Hepatocyte (in vitro differentiated cells): ENCODE results near the gene MPP1. TPM values are rescaled to one million over a fixed set of nuclear protein-coding genes. Genes with fewer than 3 reads are reported as not detected.

Experiments used
- DNase-seq: peaks from one replicate; pipeline ENCODE4 v3.0.0-alpha.2; 2016; ENCODE audit warnings: low spot score
- H2AFZ ChIP-seq: fragments of 200-600 bp; sonication (generic); 2 replicates; pipeline ENCODE4 v1.6.0; 2016; ENCODE audit warnings: antibody characterized with exemption, mild to moderate bottlenecking
- H3K27ac ChIP-seq: fragments of 200-600 bp; sonication (generic); 2 replicates; pipeline ENCODE4 v1.5.1; 2016; ENCODE audit warnings: mild to moderate bottlenecking
- H3K27me3 ChIP-seq: fragments of 200-600 bp; sonication (generic); 2 replicates; pipeline ENCODE4 v1.6.1; 2016
- H3K36me3 ChIP-seq: fragments of 200-600 bp; sonication (generic); replicated peaks from 2 replicates; pipeline ENCODE4 v1.5.1; 2016; ENCODE audit warnings: low read depth; ENCODE audit not compliant: insufficient read depth
- H3K4me1 ChIP-seq: fragments of 200-600 bp; sonication (generic); 2 replicates; pipeline ENCODE4 v1.5.1; 2016; ENCODE audit warnings: mild to moderate bottlenecking, moderate library complexity; ENCODE audit not compliant: insufficient read depth
- H3K4me2 ChIP-seq: fragments of 200-600 bp; sonication (generic); 2 replicates; pipeline ENCODE4 v1.6.0; 2016
- H3K4me3 ChIP-seq: fragments of 200-600 bp; sonication (generic); 2 replicates; pipeline ENCODE4 v1.5.1; 2016; ENCODE audit warnings: mild to moderate bottlenecking
- H3K79me2 ChIP-seq: fragments of 200-600 bp; sonication (generic); 2 replicates; pipeline ENCODE4 v1.6.0; 2017; ENCODE audit warnings: mild to moderate bottlenecking
- H3K9me2 ChIP-seq: fragments of 200-600 bp; sonication (generic); replicated peaks from 2 replicates; pipeline ENCODE4 v1.6.0; 2017; ENCODE audit warnings: mild to moderate bottlenecking; ENCODE audit not compliant: insufficient read depth
- H3K9me3 ChIP-seq: fragments of 200-600 bp; sonication (generic); 2 replicates; pipeline ENCODE4 v1.5.1; 2016; ENCODE audit warnings: low read depth, mild to moderate bottlenecking
- H4K20me1 ChIP-seq: fragments of 200-600 bp; sonication (generic); 2 replicates; pipeline ENCODE4 v1.6.0; 2016; ENCODE audit warnings: mild to moderate bottlenecking; ENCODE audit not compliant: insufficient read depth, poor library complexity, severe bottlenecking
- EZH2 ChIP-seq: fragments of 200-600 bp; sonication (generic); IDR thresholded peaks from 2 replicates; pipeline ENCODE4 v1.6.1; 2016; ENCODE audit warnings: antibody characterized with exemption, mild to moderate bottlenecking, borderline replicate concordance
- EZH2phosphoT487 ChIP-seq: fragments of 200-600 bp; sonication (generic); IDR thresholded peaks from one replicate; pipeline ENCODE4 v1.6.1; 2018; ENCODE audit warnings: antibody characterized with exemption, mild to moderate bottlenecking, low read depth, moderate library complexity; ENCODE audit not compliant: unreplicated experiment, severe bottlenecking
- WGBS: methylation state at CpG from one replicate; pipeline ENCODE4 v1.1.6; 2016; ENCODE audit warnings: low lambda C conversion rate; ENCODE audit errors: missing lambda C conversion rate; 5-methylcytosine and 5-hydroxymethylcytosine counted together
- polyA plus RNA-seq: library from polyadenylated mRNA; unstranded; fragments of >200 nt; fragmentation: Nextera tagmentation; extraction: Ambion mirVana; gene quantifications from 2 replicates; pipeline ENCODE4 v1.2.1, GENCODE V29; 2016
- total RNA-seq: library from RNA; depleted of rRNA; stranded (reverse); fragments of >200 nt; gene quantifications from 2 replicates; pipeline ENCODE4 v1.2.3, GENCODE V29; 2014
- TF ChIP-seq, protein P1 (sequence below): fragments of 200-600 bp; sonication (generic); IDR thresholded peaks from 2 replicates; pipeline ENCODE4 v1.5.1; 2016; ENCODE audit warnings: antibody characterized with exemption, mild to moderate bottlenecking; ENCODE audit not compliant: poor library complexity

The MPP1 gene
- total and polyA plus RNA-seq, 2 experiments from 2014 or later: 11.4 to 20.4 TPM

DNA sequence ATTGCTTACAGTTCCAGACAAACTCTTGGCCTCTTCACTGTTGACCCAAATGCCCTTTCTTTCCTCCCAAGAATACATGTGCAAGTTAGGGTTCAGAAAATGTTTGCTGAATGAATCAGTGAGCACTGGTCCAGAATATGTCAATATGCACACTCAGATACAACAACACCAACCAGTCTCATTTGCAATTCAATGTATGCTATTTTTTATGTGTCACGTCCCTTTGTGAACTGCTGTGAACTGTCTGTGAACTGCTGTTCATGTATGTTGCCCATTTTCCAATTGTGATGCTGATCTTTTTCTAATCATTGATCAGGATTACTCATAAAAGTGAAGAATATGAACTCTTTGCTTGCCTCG, 72.2 kb downstream of the MPP1 start:
- no peak overlapping the region for H2AFZ ChIP-seq
- H3K36me3 ChIP-seq: no peaks in the 10 kb centered on the region
- H3K9me3 ChIP-seq: no peaks in the 10 kb centered on the region
- peaks cover 14% of the 10 kb centered on the region for H3K4me1 ChIP-seq
- no peak for TF ChIP-seq EZH2
- TF ChIP-seq, protein P1, sequence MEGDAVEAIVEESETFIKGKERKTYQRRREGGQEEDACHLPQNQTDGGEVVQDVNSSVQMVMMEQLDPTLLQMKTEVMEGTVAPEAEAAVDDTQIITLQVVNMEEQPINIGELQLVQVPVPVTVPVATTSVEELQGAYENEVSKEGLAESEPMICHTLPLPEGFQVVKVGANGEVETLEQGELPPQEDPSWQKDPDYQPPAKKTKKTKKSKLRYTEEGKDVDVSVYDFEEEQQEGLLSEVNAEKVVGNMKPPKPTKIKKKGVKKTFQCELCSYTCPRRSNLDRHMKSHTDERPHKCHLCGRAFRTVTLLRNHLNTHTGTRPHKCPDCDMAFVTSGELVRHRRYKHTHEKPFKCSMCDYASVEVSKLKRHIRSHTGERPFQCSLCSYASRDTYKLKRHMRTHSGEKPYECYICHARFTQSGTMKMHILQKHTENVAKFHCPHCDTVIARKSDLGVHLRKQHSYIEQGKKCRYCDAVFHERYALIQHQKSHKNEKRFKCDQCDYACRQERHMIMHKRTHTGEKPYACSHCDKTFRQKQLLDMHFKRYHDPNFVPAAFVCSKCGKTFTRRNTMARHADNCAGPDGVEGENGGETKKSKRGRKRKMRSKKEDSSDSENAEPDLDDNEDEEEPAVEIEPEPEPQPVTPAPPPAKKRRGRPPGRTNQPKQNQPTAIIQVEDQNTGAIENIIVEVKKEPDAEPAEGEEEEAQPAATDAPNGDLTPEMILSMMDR: no peak
- no peak for TF ChIP-seq EZH2phosphoT487
- no peak overlapping the region for H3K4me3 ChIP-seq
- H3K27me3 ChIP-seq: no peaks in the 10 kb centered on the region
- no peak overlapping the region for H3K4me2 ChIP-seq
- 74% methylated on average over 2 of the region's 2 CpGs for WGBS
- no peaks in the 10 kb centered on the region for H3K9me2 ChIP-seq
- H3K79me2 ChIP-seq: no peaks in the 10 kb centered on the region
- H4K20me1 ChIP-seq: no peaks in the 10 kb centered on the region
- peak overlapping the region; percentile 65 for H3K27ac ChIP-seq
- DNase-seq: no peak

DNA sequence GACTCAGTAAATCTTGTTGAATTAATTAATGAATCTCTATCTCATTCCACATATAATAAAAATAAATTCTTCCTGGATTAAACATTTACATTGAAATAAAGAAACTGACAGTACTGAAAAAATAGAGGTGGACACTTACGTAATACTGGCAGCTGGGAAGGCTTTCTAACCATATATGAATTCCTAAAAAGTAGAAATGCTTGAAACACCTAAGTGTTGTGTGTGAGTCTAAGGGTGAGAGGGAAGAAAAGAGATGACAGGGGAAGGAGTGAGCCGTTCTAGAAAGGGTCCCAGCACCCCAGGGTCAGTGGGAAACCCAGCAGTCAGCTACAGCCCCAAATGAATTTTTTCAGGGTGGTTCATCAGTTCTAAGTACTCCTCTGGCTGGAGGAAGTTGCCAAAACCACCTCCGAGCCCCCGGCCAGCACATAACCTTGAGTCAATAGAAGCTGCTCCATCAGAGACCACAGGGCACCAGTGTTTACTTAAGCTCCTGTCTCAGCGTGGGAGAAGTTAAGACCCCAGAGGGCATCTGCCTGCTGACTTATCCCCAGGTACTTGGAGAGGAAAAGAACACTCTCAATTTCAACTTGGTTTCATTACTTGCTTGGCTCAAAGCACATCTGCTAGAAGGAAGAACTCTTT, 72.7 kb downstream of the MPP1 start:
- Histone ChIP-seq H3K27ac (no peak overlapping the region), H3K9me2 (no peaks in the 10 kb centered on the region), H3K4me2 (no peak overlapping the region), H3K27me3 (no peaks in the 10 kb centered on the region), H3K4me3 (no peak overlapping the region), H3K79me2 (no peaks in the 10 kb centered on the region), H3K9me3 (no peaks in the 10 kb centered on the region), H2AFZ (no peak overlapping the region), H3K36me3 (no peaks in the 10 kb centered on the region), H4K20me1 (no peaks in the 10 kb centered on the region), H3K4me1 (peaks cover 16% of the 10 kb centered on the region)
- no peak for DNase-seq
- WGBS: 56% methylated on average over 5 of the region's 5 CpGs
- no peak for TF ChIP-seq EZH2
- no peak for TF ChIP-seq EZH2phosphoT487
- TF ChIP-seq, protein P1: no peak

DNA sequence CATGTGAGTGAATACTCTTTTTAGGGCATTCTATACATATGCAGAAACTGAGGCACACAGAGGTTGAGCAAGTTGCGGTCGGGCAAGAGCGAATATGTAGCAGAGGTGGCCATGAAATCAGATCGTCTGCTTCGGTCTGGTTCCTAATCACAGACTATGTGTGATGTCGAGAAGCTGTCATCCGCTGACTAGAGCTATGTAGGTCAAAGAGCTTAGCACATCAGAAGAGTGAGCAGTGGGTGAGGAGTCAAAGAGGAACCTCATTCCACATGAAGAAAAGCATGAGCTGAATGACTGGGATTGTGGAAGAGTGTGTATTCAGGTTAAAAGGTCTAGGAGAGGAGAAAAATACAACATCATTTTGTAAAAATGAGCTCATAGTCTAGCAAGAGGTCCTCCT, 73.4 kb downstream of the MPP1 start:
- H3K27me3 ChIP-seq: no peaks in the 10 kb centered on the region
- no peaks in the 10 kb centered on the region for H3K79me2 ChIP-seq
- no peak for TF ChIP-seq EZH2phosphoT487
- TF ChIP-seq, protein P1: no peak
- TF ChIP-seq EZH2: no peak
- H3K9me3 ChIP-seq: no peaks in the 10 kb centered on the region
- H3K36me3 ChIP-seq: no peaks in the 10 kb centered on the region
- DNase-seq: no peak
- WGBS: 88% methylated on average over 7 of the region's 7 CpGs
- no peaks in the 10 kb centered on the region for H3K9me2 ChIP-seq
- no peak overlapping the region for H3K4me2 ChIP-seq
- no peak overlapping the region for H3K4me3 ChIP-seq
- H4K20me1 ChIP-seq: no peaks in the 10 kb centered on the region
- H3K27ac ChIP-seq: no peak overlapping the region
- peaks cover 17% of the 10 kb centered on the region for H3K4me1 ChIP-seq
- no peak overlapping the region for H2AFZ ChIP-seq

DNA sequence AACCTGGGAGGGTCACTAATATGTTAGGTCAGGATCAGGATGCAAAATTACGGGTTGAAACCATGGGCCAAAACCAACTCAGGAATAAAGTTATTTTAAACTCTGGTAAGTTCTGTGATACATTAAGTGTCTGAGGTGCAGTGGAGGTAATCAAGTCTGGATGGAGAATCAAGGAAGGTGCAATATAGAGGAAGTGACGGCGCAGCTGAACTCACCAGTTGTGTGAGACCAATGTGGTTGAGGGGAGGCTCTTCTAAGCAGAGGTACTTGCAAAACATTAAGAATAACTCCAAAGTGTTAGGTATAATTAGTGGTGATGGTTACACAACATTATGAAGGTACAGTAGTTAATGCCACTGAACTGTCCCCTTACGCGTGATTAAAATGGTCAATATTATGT, 74.1 kb downstream of the MPP1 start:
- no peaks in the 10 kb centered on the region for H3K9me3 ChIP-seq
- no peak overlapping the region for H3K27ac ChIP-seq
- DNase-seq: no peak
- no peak overlapping the region for H2AFZ ChIP-seq
- no peaks in the 10 kb centered on the region for H3K9me2 ChIP-seq
- no peak overlapping the region for H3K4me3 ChIP-seq
- no peaks in the 10 kb centered on the region for H3K79me2 ChIP-seq
- H3K4me2 ChIP-seq: no peak overlapping the region
- H3K36me3 ChIP-seq: no peaks in the 10 kb centered on the region
- no peaks in the 10 kb centered on the region for H4K20me1 ChIP-seq
- no peak for TF ChIP-seq EZH2phosphoT487
- TF ChIP-seq, protein P1: no peak
- no peak for TF ChIP-seq EZH2
- H3K4me1 ChIP-seq: peaks cover 17% of the 10 kb centered on the region
- WGBS: 88% methylated on average over 5 of the region's 5 CpGs
- H3K27me3 ChIP-seq: no peaks in the 10 kb centered on the region
